Endodermal cell (in vitro differentiated cells): ENCODE data around the gene IL36G. TPM values are rescaled to one million over a fixed set of nuclear protein-coding genes. Genes with fewer than 3 reads are reported as not detected.

Source experiments
- DNase-seq: peaks from one replicate; pipeline ENCODE4 v3.0.0-alpha.2; 2017
- H3K27ac ChIP-seq: 2 replicates; pipeline ENCODE4 v1.5.1; 2013; ENCODE audit warnings: mild to moderate bottlenecking, low read depth, low read length, moderate library complexity
- H3K27me3 ChIP-seq: 2 replicates; pipeline ENCODE4 v1.6.1; 2013; ENCODE audit warnings: mild to moderate bottlenecking, low read length, moderate library complexity; ENCODE audit not compliant: insufficient read depth, control insufficient read depth, poor library complexity, severe bottlenecking
- H3K36me3 ChIP-seq: 2 replicates; pipeline ENCODE4 v1.7.0; 2013; ENCODE audit warnings: mild to moderate bottlenecking, low read length, moderate library complexity; ENCODE audit not compliant: control insufficient read depth, insufficient read depth
- H3K4me1 ChIP-seq: one replicate; pipeline ENCODE4 v1.7.0; 2013; ENCODE audit warnings: low read length; ENCODE audit not compliant: control insufficient read depth, insufficient read depth
- H3K4me3 ChIP-seq: 2 replicates; pipeline ENCODE4 v1.5.1; 2013; ENCODE audit warnings: mild to moderate bottlenecking, low read length, moderate library complexity
- H3K9ac ChIP-seq: 2 replicates; pipeline ENCODE4 v1.6.1; 2013; ENCODE audit warnings: mild to moderate bottlenecking, low read length, moderate library complexity; ENCODE audit not compliant: poor library complexity, severe bottlenecking; ENCODE audit errors: extremely low read depth
- H3K9me3 ChIP-seq: 2 replicates; pipeline ENCODE4 v1.6.1; 2013; ENCODE audit warnings: mild to moderate bottlenecking, low read length, moderate library complexity; ENCODE audit not compliant: control insufficient read depth
- H3K27ac Mint-ChIP-seq: 2 replicates; pipeline ENCODE4 v1.8.0; 2020; ENCODE audit warnings: mixed read lengths
- H3K27me3 Mint-ChIP-seq: 2 replicates; pipeline ENCODE4 v1.8.0; 2021; ENCODE audit warnings: mild to moderate bottlenecking, mixed read lengths; ENCODE audit not compliant: insufficient read depth
- H3K36me3 Mint-ChIP-seq: 2 replicates; pipeline ENCODE4 v1.8.0; 2020; ENCODE audit warnings: low read depth, mixed read lengths
- H3K4me1 Mint-ChIP-seq: 2 replicates; pipeline ENCODE4 v1.8.0; 2020; ENCODE audit warnings: mixed read lengths
- H3K4me3 Mint-ChIP-seq: 2 replicates; pipeline ENCODE4 v1.8.0; 2020; ENCODE audit warnings: mild to moderate bottlenecking, moderate library complexity, mixed read lengths
- H3K9me3 Mint-ChIP-seq: 2 replicates; pipeline ENCODE4 v1.8.0; 2020; ENCODE audit warnings: mild to moderate bottlenecking, mixed read lengths
- CTCF ChIP-seq: fragments of 200-600 bp; sonication (generic); conservative IDR thresholded peaks from 2 replicates; pipeline ENCODE4 v1.5.0; 2021; ENCODE audit warnings: antibody characterized with exemption, mild to moderate bottlenecking
- WGBS, 2 experiments: methylation state at CpG; one replicate each; pipeline versions ENCODE4 v1.1.5 to v1.1.7; 2013; ENCODE audit warnings: missing lambda C conversion rate in 2 of 2, mixed read lengths in 1 of 2; ENCODE audit not compliant: insufficient coverage in 1 of 2, insufficient read length in 1 of 2; 5-methylcytosine and 5-hydroxymethylcytosine counted together
- total RNA-seq, 2 donors: library from RNA; stranded (reverse); fragmentation: NEBNext Ultra II Directional in 1 of 2; extraction: Animal tissue kit (Norgen Biotek cat#: 25700) in 1 of 2; gene quantifications; 2 replicates in 1 of 2; 3 replicates in 1 of 2; pipeline ENCODE4 v1.2.1, GENCODE V29; 2021

The IL36G gene
- total RNA-seq, 2 donors from 2014 or later: not detected

GRCh38 chr2:113000436-113000835, 22.6 kb downstream of the IL36G start:
- no peak overlapping the region for H3K4me3 Mint-ChIP-seq
- H3K27me3 Mint-ChIP-seq: peaks cover 7% of the 10 kb centered on the region
- peaks cover 21% of the 10 kb centered on the region for H3K9me3 ChIP-seq
- H3K9ac ChIP-seq: no peak overlapping the region
- H3K36me3 ChIP-seq: no peaks in the 10 kb centered on the region
- no peak for TF ChIP-seq CTCF
- WGBS, 2 experiments: 90% methylated on average over 1 of the region's 1 CpG; no CpG with 5 or more reads in 1 of the 2 experiments
- no peak overlapping the region for H3K27ac Mint-ChIP-seq
- H3K4me3 ChIP-seq: no peak overlapping the region
- H3K4me1 ChIP-seq: no peaks in the 10 kb centered on the region
- no peaks in the 10 kb centered on the region for H3K4me1 Mint-ChIP-seq
- no peak overlapping the region for H3K27ac ChIP-seq
- peaks cover 18% of the 10 kb centered on the region for H3K27me3 ChIP-seq
- H3K9me3 Mint-ChIP-seq: peaks cover 22% of the 10 kb centered on the region
- H3K36me3 Mint-ChIP-seq: no peaks in the 10 kb centered on the region
- no peak for DNase-seq

DNA sequence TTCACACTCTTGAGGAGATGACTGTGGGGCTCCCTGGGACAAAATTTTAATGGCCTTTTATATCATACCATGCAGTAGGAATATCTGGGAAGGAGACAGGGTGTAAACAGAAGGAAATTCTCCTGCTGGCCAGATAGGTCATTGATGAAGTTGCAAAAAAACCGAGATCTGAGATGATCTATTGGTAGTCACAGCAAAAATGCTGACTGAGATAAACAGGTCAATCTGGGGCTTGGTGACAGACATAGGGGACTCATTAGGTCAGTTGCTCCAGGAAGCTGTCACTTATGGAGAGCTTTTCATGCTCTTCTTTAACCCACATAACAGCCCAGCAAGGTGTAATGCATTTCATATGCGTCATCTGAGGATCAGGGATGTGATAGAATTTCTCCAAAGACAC, 24.9 kb downstream of the IL36G start:
- Histone ChIP-seq H3K4me3 (no peak overlapping the region), H3K9me3 (peaks cover 21% of the 10 kb centered on the region), H3K27ac (no peak overlapping the region), H3K4me1 (no peaks in the 10 kb centered on the region), H3K27me3 (peaks cover 22% of the 10 kb centered on the region), H3K36me3 (no peaks in the 10 kb centered on the region), H3K9ac (no peak overlapping the region)
- Mint-ChIP-seq H3K36me3 (no peaks in the 10 kb centered on the region), H3K27me3 (peaks cover 7% of the 10 kb centered on the region), H3K4me1 (no peaks in the 10 kb centered on the region), H3K27ac (no peak overlapping the region), H3K4me3 (no peak overlapping the region), H3K9me3 (peaks cover 22% of the 10 kb centered on the region)
- no peak for DNase-seq
- 73 to 88% methylated on average over 2 of the region's 2 CpGs for WGBS, 2 experiments
- TF ChIP-seq CTCF: no peak

DNA sequence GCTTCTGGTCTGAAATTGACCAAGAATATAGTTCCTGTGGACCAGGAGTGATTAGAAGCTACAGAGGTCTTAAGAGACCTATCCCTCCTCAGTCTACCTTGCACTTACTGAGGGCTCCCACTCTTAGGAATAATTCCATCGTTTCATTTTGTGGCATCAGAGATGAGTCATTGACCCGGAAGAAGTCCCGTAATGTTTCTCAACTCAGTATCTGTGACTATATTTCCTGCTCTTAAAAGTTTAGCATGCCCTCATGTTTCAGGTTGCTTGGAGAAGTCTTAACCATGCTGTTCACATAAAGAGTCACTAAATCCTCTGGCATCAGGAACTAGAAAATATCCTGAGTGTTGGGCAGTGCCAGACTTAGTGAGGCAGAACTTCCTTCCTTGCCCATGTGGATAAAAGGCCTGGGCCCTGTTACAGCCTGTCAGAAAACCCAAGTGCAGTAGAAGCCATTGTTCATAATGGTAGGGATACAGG, 27.3 kb downstream of the IL36G start, which contains the start of gene IL36A:
Gene IL36A, plus strand, starts transcription at position 430 of the 480 bp plus-strand sequence. CDS start 413 bp downstream, outside the sequence.
- no peak within 1 kb of the TSS for H3K27ac ChIP-seq
- DNase-seq: no peak
- Mint-ChIP-seq H3K36me3 (no peaks in the 10 kb centered on the region), H3K27ac (no peak within 1 kb of the TSS), H3K9me3 (peaks cover 18% of the 10 kb centered on the region), H3K4me1 (no peaks in the 10 kb centered on the region), H3K27me3 (peaks cover 11% of the 10 kb centered on the region), H3K4me3 (no peak within 1 kb of the TSS)
- H3K9me3 ChIP-seq: peaks cover 15% of the 10 kb centered on the region
- peaks cover 28% of the 10 kb centered on the region for H3K27me3 ChIP-seq
- TF ChIP-seq CTCF: no peak
- WGBS, 2 experiments: 89 to 93% methylated on average over 3 of the region's 3 CpGs
- no peaks in the 10 kb centered on the region for H3K4me1 ChIP-seq
- H3K4me3 ChIP-seq: no peak within 1 kb of the TSS
- no peak within 1 kb of the TSS for H3K9ac ChIP-seq
- no peaks in the 10 kb centered on the region for H3K36me3 ChIP-seq
